ENCODE data around the gene MEIKIN.

DNA sequence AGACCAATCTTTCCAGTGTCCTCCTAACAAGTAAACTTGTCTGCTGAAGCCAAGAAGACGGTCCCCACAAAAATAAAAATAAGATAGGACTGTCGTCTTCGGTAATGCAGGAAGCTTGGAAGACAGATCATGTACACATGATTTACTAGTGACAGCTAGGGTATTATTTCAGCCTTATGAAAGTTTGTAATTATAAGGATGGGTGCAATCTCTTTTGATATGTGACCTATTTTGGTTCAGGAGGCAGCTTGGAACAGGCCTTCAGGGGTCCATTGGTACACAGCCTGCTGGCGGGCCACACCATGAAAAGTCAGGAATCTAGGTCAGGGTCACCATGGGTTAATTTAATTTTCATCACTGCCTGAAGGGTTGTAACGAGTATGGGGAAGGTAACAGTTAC lies 13.7 kb upstream of the MEIKIN start:
- TF ChIP-seq, protein P1, sequence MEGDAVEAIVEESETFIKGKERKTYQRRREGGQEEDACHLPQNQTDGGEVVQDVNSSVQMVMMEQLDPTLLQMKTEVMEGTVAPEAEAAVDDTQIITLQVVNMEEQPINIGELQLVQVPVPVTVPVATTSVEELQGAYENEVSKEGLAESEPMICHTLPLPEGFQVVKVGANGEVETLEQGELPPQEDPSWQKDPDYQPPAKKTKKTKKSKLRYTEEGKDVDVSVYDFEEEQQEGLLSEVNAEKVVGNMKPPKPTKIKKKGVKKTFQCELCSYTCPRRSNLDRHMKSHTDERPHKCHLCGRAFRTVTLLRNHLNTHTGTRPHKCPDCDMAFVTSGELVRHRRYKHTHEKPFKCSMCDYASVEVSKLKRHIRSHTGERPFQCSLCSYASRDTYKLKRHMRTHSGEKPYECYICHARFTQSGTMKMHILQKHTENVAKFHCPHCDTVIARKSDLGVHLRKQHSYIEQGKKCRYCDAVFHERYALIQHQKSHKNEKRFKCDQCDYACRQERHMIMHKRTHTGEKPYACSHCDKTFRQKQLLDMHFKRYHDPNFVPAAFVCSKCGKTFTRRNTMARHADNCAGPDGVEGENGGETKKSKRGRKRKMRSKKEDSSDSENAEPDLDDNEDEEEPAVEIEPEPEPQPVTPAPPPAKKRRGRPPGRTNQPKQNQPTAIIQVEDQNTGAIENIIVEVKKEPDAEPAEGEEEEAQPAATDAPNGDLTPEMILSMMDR (IDR thresholded peaks at IDR 0.05) = no peak
- TF ChIP-seq EZH2 (IDR thresholded peaks at IDR 0.05) = no peak
- no peak for TF ChIP-seq EZH2phosphoT487 (IDR thresholded peaks at IDR 0.05)
